Measurements from ENCODE around the gene KDR. TPM values are rescaled to one million over a fixed set of nuclear protein-coding genes. Genes with fewer than 3 reads are reported as not detected.

KDR gene
- total and polyA plus RNA-seq, 9 of the 15 experiments (the other 6 are each of a cell fraction or from before 2014, with no cell fraction given), result 0.13 TPM; not detected in 8

DNA sequence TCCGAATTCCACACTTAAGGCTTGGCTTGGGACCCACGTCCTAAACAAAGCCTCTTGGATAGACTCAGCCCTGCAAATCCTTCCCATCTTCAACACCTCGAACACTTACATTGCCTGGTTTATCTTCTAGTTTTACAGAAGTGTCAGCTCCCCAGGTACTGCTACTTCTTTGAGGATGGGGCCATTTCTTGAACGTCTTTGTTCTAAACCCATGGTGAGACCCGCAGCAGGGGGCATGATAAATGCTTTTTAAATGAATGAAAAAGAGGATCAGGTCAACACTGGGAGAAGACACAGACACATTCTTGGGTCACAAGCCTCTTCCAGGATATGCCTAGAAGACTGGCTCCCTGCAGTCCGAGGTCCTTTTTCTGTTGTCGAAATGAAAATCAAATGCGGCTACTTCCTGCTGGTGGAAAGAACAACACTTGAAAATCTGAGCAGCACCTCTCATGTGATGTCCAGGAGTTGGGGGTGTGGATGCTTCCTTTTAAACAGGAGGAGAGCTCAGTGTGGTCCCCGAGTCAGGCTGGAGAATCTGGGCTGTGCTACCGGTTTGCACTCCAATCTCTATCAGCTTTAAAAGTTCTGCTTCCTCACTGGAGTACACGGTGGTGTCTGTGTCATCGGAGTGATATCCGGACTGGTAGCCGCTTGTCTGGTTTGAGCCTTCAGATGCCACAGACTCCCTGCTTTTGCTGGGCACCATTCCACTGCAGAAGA, 45.8 kb downstream of the KDR start (continued):
- TF ChIP-seq, protein P1, sequence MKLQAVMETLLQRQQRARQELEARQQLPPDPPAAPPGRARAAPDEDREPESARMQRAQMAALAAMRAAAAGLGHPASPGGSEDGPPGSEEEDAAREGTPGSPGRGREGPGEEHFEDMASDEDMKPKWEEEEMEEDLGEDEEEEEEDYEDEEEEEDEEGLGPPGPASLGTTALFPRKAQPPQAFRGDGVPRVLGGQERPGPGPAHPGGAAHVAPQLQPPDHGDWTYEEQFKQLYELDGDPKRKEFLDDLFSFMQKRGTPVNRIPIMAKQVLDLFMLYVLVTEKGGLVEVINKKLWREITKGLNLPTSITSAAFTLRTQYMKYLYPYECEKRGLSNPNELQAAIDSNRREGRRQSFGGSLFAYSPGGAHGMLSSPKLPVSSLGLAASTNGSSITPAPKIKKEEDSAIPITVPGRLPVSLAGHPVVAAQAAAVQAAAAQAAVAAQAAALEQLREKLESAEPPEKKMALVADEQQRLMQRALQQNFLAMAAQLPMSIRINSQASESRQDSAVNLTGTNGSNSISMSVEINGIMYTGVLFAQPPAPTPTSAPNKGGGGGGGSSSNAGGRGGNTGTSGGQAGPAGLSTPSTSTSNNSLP (IDR thresholded peaks at IDR 0.05; ENCODE audit: borderline replicate concordance, low read depth, low read length), result no peak
- TF ChIP-seq SREBF1 (IDR thresholded peaks at IDR 0.05; ENCODE audit: borderline replicate concordance, low read depth, low read length) (no peak), ILK (tag; IDR thresholded peaks at IDR 0.05; ENCODE audit: borderline replicate concordance, low read depth) (no peak), LEF1 (IDR thresholded peaks at IDR 0.05) (no peak), SUPT5H (IDR thresholded peaks at IDR 0.05) (no peak), CTBP1 (IDR thresholded peaks at IDR 0.05; ENCODE audit: borderline replicate concordance) (no peak), GABPB1 (CRISPR knock-in tag; IDR thresholded peaks at IDR 0.05) (no peak), BACH1 (tag; IDR thresholded peaks at IDR 0.05) (no peak), SMARCA4 (IDR thresholded peaks at IDR 0.05) (no peak), SPI1 (IDR thresholded peaks at IDR 0.05; ENCODE audit: borderline replicate concordance, low read depth, low read length) (no peak), NFRKB (IDR thresholded peaks at IDR 0.05; ENCODE audit: low read depth) (no peak), KAT2B (IDR thresholded peaks at IDR 0.05; ENCODE audit: low read depth, low read length) (no peak), THRA (IDR thresholded peaks at IDR 0.05) (no peak), TGIF2 (CRISPR knock-in tag; IDR thresholded peaks at IDR 0.05) (no peak)
